Measurements from ENCODE around the gene RUVBL2. TPM values are rescaled to one million over a fixed set of nuclear protein-coding genes. Genes with fewer than 3 reads are reported as not detected.
"Not testable (repeated sequence)": the region's sequence is repeated elsewhere in the genome, so short reads cannot be mapped to it uniquely, and the experiment has no call there.

The RUVBL2 gene
- total RNA-seq, 1 donor from 2014 or later, result 40.0 TPM

DNA sequence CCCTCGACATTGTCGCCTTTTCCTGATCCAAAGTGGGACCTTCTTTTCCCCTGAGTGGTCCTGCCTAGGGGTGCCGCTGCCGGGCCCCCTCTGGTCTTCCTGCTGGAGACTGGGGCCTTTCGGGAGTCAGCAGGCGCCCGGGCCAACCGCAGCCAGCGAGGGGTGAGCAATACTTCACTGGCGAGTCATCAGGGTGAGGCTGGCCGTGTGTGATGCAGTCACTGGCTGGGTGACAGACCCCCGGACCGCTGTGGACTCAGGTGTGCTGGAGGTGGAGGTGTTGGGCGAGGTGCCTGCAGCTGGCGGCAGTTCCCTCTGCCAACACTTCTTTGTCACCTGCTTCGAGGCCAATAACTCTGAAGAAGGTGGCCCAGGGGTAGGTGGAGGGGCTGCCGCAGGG is 48.5 kb downstream of the RUVBL2 start:
- DNase-seq (ENCODE audit: low spot score), result no peak

DNA sequence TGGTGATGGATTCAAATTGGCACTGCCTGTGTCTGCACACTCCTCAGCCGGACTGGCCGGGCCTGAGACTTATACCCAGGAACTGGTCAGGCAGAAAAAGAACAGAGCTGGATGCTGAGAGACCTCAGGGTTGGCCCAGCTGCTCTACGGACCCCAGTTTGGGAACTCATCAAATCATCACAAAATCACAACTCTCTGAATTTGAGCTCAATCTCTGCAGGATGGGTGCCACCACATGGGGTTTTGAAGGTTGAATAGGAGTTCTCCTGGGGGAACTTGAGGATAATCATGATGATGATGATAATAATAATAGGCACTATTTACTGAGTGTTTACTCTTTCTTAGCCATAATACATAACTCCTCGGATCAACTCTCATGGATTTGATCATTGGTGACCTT is 49.0 kb downstream of the RUVBL2 start:
- DNase-seq (ENCODE audit: low spot score), result not testable (repeated sequence)

DNA sequence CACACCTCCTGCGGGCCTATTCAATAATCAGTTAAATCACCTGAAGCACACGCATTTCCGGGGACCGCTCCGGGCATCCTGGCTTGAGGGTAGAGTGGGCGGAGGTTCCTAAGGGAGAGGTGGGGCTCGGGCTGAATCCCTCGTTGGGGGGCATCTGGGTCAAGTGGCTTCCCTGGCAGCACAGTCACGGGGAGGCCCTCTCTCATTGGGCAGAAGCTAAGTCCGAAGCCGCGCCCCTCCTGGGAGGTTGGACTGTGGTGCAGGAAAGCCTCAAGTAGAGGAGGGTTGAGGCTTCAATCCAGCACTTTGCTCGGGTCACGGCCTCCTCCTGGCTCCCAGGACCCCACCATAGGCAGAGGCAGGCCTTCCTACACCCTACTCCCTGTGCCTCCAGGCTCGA is 49.9 kb downstream of the RUVBL2 start, which contains the start of gene CGB5:
Gene CGB5 (plus strand): TSS at position 301 of the 400 bp plus-strand sequence. CDS start 362 bp downstream, outside the sequence.
- DNase-seq (ENCODE audit: low spot score), result not testable (repeated sequence)

DNA sequence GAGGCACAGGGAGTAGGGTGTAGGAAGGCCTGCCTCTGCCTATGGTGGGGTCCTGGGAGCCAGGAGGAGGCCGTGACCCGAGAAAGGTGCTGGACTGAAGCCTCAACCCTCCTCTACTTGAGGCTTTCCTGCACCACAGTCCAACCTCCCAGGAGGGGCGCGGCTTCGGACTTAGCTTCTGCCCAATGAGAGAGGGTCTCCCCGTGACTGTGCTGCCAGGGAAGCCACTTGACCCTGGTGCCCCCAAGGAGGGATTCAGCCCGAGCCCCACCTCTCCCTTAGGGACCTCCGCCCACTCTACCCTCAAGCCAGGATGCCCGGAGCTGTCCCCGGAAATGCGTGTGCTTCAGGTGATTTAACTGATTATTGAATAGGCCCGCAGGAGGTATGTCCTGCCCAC is 55.3 kb downstream of the RUVBL2 start, which contains the start of gene CGB8:
Gene CGB8 (minus strand): TSS at position 101 of the 400 bp plus-strand sequence. CDS start 372 bp downstream, outside the sequence.
- DNase-seq (ENCODE audit: low spot score), result not testable (repeated sequence)

- not testable (repeated sequence) for DNase-seq (ENCODE audit: low spot score)
Measured at GRCh38 chr19:49049834-49050233, 56.1 kb downstream of the RUVBL2 start.

DNA sequence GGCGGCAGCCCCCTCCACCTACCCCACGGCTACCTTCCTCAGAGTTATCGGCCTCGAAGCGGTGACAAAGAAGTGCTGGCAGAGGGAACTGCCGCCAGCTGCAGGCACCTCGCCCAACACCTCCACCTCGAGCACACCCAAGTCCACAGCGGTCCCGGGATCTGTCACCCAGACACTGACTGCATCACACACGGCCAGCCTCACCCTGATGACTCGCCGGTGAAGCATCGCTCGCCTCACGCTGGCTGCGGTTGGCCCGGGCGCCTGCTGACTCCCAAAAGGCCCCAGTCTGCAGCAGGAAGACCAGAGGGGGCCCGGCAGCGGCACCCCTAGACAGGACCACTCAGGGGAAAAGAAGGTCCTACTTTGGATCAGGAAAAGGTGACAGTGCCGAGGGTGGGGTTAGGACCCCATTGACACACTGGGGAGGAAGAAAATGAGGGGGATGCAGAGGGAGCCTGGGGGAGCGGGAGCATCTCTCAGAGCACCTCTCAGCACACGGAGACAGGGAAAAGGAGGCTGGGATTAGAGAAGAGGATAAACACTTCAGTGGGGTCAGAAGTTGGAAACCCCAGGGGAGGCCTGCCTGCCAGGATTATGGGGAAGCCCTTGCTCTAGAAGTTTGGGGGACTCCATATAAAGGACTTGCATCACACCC is 56.8 kb downstream of the RUVBL2 start:
- DNase-seq (ENCODE audit: low spot score), result not testable (repeated sequence)

DNA sequence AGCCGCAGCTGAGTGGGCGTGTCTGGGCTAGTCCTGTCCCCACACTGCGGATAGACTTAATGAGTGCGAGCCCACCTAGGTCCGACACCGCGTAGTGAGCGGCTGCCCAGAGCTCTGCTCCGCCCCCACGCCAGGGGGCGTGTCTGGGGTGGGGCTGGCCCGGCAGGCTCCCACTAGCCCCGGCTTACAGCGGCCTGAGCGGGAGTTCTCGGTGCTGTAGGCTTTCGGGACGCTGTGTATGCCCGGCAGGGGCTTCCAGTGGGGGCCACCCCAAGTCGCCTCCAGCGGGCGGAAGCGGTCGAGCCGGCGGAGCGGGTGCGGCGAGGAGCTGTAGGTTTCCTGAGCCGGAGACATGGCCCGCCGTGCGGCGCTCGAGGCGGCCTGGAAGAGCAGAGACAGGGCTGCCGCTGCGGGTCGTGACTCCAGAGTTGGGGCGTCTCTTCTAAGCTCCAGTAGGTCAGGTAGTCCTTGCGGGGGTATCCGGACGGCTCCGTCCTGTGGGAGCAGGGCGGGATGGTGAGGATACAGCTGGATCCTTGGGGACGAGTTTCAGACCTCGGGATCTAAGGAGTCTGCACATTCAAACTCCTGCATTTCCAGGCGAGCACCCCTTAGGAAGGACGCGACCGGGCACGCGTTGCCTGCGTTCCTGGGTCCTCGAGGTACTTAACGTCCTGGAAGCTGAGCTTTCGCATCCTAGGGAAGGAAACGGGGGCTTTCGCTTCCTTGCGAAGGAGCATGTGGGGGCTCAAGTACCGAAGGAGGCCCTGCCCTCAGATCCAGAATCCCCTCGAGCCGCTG is 62.6 kb downstream of the RUVBL2 start:
- DNase-seq (ENCODE audit: low spot score), result no peak

- DNase-seq (ENCODE audit: low spot score), result not testable (repeated sequence)
Measured at GRCh38 chr19:49056902-49057596, 63.4 kb downstream of the RUVBL2 start.

- DNase-seq (ENCODE audit: low spot score), result no peak
Measured at GRCh38 chr19:49057636-49058234, 64.0 kb downstream of the RUVBL2 start, which contains the start of gene CGB7. Gene CGB7 (minus strand): TSS chr19:49057749. CDS start chr19:49055375, 2,374 bp downstream.

- DNase-seq (ENCODE audit: low spot score), result no peak
Measured at GRCh38 chr19:49058562-49058961, 64.9 kb downstream of the RUVBL2 start.

- DNase-seq (ENCODE audit: low spot score), result no peak
Measured at GRCh38 chr19:49059053-49059452, 65.4 kb downstream of the RUVBL2 start.

DNA sequence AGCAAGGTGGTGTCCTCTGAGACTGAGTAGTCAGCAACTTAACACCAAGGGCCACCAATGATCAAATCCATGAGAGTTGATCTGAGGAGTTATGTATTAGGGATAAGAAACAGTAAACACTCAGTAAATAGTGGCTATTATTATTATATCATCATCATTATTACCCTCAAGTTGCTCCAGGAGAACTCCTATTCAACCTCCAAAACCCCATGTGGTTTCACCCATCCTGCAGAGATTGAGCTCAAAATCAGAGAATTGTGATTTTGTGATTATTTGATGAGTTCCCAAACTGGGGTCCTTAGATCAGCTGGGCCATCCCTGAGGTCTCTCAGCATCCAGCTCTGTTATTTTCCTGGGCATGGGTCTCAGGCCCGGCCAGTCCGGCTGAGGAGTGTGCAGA is 67.3 kb downstream of the RUVBL2 start:
- DNase-seq (ENCODE audit: low spot score), result no peak

DNA sequence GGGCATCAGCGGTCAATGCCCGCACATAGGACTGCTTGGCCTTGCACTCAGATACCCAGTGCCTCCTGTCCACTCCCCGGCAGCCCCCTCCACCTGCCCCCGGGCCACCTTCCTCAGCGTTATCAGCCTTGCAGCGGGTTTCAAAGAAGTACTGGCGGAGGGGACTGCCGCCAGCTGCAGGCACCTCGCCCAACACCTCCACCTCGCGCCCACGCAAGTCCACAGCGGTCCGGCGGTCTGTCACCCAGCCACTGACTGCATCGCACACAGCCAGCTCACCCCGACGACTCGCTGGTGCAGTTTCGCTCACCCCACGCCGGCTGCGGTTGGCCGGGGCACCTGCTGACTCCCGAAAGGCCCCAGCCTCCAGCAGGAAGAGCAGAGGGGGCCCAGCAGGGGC is 67.8 kb downstream of the RUVBL2 start:
- no peak for DNase-seq (ENCODE audit: low spot score)

- DNase-seq (ENCODE audit: low spot score), result no peak
Measured at GRCh38 chr19:49064029-49064629, 70.4 kb downstream of the RUVBL2 start.

DNA sequence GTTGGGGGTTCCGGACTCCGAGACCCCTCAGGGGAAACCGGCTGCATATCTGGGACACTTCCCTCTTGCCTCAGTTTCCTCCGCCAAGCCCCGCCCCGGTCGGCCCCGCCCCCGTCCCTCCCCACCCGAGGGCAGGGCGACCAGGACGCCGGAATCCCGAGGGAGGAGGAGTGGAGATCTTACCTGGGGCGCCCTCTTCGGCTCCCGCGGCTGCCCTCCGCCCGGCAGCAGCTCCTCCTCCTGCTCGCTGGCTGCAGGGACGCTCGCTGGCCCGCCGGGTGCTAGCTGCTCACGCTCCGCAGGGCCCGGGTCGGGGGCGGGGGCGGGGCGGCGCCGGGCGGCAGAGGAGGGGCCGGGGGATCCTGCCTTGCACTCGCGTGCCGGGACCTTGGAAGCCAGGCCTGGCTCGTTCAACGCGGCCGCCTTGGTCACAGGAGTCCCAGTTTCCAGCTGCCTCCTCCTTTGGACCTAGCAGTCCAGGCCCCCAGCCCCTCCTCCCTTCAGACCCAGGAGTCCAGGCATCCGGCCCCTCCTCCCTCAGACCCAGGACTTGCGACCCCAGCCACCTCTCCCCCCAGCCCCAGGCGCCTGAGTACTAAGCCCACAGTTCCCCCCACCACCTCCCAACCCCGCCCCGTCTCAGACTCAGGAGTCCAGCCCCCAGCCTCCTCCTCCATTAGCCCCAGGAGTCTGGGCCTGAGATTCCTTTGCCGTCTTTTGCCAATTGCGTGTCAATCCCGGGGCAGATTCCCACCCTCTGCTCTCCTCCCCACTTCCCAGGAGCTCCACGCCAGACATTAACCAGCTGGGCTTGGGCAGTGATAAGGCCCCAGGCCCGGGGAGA is 71.3 kb downstream of the RUVBL2 start, which contains the start of gene NTF4:
Gene NTF4 (minus strand): TSS at position 51 of the 844 bp plus-strand sequence. CDS start 2,821 bp downstream, outside the sequence.
- DNase-seq (ENCODE audit: low spot score), result no peak
